Embryonic facial prominence (tissue), 1 donor: ENCODE measurements around the gene CRYGN.
A peak's percentile ranks its signal among the peaks of the same experiment; 100 is the strongest.

Experiments used
- DNase-seq: peaks from one replicate; pipeline ENCODE4 v3.0.0-alpha.2; 2016; ENCODE audit errors: extremely low spot score

Gene CRYGN

DNA sequence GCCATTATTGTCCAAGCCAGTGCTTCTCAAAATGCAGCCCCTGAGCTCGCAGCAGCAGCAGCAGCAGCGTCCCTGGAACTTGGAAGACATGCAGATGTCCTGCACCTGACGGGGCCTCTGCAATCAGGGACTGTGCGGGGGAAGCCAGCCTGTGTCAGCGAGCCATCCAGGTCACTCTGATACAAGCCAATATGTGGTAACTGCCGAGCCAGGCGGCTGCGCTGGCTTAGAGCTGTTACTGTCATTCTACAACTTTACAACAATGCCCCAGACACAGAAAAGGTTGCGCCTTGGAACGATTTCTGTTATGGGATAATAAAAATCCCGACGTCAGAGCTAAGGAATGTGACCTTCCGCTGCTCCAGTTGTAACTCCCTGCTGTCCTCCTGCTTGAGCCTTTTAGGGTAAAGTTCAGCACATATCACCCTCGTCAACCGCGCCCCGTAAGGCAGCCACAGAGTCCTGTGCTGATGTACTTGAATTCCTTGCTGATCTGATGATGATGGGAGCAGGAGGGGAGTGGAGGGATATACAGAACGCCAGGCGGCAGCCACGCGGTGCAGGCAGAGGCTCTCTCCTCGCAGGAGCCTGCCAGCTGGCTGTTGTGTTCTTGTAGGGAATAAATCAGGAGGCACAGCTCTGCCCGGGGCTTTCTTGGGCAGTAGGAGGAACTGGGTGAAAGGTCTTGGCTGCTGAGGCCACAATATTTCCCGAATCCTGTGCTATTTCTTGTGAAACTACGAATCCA is 20.0 kb upstream of the CRYGN start:
- DNase-seq: peak; percentile 60

DNA sequence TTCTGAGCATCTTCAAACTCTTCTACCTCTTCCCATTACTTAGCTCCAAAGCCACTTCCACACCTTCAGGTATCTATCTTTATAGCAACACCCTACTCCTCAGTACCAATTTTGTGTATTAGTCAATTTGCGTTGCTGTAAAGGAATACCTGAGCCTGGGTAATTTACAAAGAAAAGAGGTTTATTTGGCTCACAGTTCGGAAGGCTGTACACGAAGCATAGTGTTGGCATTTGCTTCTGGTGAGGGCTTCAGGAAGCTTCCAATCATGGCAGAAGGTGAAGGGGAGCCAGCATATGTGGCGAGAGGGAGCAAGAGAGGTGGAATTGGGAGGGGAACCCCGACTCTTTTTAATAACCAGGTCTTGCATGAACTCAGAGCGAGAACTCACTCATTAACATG is 17.6 kb upstream of the CRYGN start:
- DNase-seq: no peak

DNA sequence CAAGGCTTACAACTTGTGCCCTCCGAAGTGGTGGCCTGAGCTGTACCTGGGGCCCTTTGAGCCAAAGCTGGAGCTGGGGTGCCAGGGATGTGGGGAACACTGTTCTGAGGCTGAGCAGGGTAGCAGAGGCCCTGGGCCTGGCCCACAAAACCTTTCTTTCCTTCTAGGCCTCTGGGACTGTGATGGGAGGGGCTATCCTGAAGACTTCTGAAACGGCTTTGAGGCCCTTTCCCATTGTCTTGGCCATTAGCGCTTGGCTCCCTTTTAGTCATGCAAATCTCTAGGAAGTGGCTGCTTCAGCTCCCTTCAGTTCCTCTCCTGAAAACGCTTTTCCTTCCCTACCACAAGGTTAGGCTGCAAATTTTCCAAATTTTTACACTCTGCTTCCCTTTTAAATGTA is 16.8 kb upstream of the CRYGN start:
- no peak for DNase-seq

DNA sequence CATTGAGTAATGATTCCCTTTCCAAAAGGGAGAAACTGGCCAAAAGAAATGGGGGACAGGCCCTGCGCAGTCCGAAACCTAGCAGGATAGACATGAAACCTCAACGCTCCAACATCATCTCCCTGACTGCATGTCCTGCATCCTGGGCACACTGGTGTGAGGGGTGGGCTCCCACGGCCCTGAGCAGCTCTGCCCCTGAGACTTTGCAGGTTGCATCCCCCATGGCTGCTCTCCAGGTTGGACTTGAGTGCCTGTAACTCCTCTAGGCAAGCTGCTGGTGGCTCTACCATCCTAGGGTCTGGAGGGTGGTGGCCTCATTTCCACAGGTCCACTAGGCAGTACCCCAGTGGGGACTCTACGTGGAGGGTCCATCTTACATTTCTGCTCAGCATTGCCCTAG is 16.3 kb upstream of the CRYGN start:
- no peak for DNase-seq

DNA sequence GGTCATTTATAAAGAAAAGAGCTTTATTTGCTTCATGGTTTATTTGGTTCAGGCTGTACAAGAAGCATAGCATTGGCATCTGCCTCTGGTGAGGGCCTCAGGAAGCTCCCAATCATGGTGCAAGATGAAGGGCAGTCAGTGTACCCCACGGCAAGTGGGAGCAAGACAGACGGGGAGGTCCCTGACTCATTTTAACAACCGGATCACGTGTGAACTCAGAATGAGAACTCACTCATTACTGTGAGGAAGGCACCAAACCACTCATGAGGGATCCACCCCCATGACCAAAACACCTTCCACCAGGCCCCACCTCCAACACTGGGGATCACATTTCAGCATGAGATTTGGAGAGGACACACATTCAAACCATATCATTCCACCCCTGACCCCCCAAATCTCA is 15.7 kb upstream of the CRYGN start:
- DNase-seq: no peak

DNA sequence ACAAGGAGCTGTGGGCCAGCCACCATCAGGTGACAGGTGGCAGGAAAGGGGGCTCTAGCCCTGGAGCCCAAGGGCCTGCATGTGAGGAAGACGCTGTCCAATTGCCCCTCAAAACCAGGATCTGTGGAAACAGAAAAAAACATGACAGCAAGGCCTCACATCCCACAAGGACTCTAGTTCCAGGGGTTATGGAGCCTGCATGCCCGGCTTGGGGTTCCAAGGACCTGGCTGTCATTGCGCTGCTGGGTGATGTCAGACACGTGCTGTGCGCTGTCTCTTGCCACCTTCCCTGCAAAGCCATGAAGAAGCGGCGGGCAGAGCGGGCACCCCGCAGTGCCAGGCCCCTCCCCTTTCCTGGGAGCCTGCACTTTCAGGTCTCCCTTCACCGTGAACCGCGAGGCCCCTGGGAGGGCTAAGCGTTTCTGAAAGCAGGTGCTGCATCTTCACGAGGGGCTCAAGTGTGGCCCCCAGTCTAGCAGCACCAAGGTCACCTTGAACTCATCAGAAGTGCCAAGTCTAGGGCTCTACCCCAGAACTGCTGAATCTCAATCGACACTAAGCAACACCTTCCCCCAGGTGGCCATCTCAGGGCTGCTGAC is 15.1 kb upstream of the CRYGN start:
- DNase-seq: no peak

DNA sequence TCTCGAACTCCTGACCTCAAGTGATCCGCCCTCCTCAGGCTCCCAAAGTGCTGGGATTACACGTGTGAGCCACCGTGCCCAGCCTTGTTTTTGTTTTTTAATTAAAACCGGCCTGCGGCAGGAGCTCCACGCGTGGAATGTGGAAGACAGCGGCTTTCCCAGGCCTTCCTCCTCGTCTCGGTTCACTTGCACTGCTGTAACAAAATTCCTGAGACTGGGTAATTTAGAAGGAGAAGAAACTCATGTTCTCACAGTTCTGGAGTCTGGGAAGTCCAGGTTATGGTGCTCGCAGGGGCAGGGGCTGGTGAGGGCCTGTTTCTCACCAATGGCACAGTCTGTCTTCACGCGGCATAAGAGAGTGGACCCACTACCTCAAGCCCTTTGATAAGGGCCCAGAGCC is 14.4 kb upstream of the CRYGN start:
- DNase-seq: no peak

DNA sequence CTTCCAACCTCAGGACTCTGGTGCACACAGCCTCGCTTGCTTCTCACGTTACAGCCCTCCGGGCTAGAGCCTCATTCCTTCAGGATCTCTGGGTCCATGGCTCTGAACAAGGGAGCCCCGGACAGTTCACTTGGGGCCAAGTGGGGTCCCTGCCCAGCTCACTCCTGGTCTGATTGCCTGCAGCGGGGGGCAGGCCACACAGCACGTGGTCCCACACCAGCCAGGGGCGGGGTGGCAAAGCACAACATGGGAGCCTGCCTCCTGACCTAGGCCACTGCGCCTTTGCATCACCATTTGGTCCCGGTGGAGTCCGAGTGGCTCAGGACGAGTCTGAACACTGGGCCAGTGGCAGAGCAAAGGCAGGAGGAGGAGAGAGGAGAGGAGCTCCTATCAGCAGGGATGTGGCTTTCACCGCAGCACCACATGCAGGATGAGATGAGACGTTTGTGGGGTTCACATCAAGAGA is 13.4 kb upstream of the CRYGN start:
- DNase-seq: no peak

DNA sequence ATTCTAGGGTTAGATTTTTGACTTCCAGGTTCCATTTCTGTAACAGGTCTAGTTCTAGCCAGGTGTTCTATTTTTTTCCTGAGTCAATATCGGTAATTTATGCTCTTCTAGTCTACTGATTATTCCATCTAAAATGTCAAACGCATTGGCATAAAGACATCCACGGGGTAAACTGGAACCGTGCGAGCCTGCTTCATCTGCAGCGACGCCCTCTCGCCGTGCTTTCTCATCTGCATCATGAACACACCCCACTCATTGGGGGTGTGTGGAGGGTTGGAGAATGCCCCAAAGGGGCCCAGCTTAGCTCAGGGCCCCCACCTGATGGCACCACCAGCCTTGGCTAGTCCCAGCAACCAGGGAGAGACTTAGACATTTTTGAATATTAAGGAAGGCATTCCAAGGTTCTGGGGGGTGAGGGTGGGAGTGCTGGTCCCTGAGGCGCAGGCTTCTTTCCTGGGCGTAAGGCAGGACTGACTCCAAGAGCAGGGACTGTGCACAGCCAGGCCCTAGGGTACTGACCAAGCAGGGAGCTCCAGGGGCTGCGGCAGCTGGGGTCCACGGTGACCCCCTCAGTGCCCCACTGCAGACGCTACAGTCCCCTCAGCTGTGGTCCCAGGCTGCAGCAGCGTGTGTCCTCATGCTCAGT is 12.9 kb upstream of the CRYGN start:
- no peak for DNase-seq

DNA sequence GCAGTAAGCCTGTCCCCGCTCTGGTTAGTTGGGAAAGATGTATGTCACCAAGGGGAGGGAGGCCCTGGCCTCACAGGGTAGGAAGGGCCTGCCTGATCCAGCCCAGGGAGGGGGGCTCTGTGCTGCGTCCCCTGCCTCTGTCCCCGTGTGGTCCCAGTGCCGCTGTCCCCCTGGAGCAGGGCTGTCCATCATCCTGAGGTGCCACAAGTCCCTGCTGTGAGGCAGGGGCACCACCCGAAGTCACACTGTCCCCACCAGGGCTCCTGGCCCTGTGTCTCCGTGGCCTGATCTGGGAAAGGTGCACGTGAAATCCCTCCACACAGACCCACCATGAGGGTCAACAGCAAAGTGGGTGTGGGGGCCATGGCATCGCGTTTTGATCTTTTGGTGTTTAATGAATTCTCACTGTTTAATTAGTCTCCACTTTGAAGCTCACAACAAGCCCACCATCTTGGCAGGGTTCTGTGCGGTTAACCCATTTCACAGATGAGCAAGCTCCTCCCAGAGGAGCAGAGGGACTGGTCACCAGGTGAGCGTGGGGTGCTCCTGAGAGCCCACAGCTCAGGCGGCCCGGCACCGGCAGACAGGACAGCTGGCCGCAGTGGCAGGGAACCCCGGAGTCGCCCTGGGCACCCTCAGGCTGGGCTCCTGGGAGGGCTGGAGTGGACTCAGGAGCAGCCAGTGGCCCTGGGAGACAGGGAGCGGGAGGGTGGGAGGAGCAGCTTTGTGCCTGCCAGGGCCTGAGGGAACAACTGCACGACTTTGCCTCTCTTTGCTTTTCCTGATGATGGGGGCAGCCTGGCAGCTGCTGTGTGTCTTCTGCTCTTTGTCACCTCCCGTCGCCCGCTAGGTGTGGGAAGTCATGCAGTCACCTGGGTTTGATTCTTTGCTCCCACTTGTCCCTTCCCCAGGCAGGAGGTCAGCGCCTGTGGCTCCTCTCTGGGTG is 12.0 kb upstream of the CRYGN start:
- no peak for DNase-seq

DNA sequence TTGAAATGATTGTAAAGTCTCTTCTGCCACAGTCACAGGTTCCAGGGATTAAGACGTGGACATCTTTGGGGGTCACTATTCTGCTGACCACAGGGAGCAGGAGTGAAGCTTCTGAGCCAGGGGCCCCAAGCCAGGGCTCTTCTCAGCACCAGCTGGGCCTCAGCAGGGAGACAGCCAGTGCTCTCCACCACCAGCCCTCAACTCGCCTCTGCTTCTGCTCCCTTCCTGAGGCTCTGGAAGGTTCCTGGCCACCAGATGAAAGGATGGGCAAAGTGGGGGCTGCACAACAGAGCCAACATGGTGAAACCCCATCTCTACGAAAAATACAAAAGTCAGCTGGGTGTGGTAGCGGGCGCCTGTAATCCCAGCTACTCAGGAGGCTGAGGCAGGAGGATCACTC is 11.2 kb upstream of the CRYGN start:
- DNase-seq: no peak

DNA sequence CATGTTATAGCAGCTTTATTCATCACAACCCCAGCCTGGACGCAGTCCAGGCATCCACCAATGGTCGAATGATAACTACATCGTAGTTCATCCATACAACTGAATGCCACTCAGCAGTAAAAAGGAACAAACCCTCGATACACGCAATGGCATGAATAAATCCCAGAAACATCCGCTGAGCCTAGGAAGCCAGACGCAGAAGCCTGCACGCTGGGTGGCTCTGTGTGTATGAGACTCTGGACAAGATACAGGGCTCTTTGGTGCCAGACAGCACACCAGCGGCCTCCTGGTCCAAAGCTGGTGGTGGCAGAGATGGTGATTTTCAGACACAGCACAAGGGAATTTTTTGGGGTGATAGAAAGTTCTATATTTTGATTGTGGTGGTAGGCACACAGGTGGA is 10.0 kb upstream of the CRYGN start:
- no peak for DNase-seq

DNA sequence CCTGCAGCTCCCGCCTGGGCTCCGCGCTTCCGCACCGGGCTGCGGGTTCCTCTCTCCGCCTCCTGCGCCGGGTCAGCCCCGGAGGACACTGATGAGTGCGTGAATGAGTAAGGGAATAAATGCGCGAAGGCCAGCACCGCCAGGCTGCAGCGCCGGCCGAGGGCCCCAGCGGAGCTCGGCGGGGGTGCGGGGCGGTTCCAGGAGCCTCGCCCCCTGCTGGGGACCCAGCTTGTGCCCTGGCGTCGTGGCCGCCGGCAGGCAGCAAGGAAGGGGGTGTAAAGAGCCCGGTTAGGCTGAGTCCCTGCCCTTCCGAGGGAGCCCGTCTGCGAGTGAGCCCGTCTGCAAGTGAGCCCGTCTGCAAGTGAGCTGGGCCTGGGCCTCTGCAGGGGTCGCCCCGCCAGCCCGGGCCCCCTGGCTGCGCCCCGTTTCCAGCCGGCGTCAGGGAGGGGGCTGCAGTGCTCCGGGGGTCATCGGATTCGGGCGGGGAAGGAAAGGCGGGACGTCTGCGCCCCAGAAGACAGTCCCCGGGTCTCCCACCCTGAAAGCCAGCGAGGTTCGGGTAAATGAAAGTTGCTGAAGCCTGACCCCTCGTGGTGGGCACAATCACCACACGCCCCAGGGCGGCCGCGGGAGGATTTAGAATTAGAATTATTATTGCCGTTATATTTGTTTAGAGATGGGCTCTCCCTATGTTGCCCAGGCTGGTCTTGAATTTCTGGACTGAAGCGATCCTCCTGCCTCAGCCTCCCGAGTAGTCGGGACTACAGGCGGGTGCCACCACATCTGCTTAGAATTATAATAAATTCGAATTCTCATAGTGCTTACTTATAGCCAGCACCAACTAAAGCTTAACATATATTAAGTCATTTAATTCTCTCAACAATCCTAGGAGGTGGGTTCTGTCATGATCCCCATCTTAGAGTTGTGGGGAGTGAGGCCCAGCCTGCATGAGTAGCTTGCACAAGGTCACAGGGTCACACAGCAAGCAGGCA is 8.6 kb upstream of the CRYGN start:
- no peak for DNase-seq

DNA sequence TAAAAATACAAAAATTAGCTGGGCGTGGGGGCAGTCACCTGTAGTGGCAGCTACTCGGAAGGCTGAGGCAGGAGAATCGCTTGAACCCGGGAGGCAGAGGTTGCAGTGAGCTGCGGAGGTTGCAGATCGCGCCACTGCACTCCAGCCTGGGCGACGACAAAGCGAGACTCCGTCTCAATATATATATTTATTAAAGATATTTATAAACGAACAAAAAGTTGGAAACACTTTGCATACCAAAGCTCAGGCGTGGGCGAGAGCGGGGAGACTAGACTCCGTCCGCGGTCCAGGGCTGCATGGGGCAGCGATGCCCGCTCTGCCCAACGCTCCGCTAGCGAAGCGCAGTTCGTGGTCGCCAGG is 7.9 kb upstream of the CRYGN start:
- DNase-seq: no peak

DNA sequence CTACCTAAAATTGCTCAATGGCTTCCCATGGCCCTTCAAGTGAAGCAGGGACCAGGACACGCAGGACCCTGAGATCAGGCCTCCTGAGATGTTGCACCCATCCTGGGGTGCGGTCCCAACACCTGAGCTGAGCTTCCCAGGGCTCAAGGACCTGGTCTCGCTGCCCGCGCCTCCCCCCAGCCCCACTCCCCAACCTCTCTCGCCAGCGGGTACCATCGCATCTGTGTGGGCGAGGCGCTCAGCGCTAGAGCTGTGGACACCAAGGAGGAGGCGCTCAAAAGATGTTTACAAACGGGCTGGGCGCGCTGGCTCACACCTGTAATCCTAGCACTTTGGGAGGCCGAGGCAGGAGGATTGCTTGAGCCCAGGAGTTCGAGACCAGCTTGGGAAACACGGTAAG is 7.4 kb upstream of the CRYGN start:
- no peak for DNase-seq

DNA sequence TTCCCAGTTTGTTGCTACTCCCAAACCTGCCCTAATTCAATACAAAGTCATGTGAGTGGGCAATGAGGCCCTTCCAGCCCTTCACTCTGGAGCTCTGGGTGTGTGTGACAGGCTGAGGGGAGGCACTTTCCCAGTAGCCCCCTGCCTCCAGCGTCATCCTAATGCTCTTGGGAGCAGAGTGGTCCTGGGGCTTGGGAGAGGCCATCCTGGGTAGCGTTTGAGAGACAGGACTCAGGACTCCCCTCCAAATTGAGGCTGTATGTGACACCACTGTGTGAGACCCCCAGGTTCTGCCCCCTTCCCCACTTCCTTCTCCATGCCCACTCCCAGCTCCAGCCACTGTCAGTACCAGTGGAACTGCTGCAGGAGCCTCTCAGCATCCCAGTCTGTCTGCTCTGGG is 6.5 kb upstream of the CRYGN start:
- DNase-seq: no peak

DNA sequence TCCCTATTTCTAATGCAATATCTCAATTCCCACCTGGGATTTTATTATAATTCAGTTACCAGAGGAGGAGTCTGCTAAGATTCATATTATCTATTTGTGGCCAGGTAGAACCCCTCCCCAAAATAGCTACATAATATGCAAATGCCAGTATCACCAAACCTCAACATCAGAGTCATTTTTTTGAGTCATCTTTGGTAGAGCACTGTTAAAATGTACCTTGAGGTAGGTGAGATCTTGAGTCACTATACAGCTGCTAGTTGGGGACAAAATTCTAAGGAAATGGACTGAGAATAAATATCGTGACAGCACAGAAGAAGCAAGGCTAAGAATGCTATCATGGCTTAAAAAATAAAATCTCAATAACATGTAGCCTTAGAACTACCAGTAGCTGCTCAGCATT is 4.7 kb upstream of the CRYGN start:
- DNase-seq: no peak

DNA sequence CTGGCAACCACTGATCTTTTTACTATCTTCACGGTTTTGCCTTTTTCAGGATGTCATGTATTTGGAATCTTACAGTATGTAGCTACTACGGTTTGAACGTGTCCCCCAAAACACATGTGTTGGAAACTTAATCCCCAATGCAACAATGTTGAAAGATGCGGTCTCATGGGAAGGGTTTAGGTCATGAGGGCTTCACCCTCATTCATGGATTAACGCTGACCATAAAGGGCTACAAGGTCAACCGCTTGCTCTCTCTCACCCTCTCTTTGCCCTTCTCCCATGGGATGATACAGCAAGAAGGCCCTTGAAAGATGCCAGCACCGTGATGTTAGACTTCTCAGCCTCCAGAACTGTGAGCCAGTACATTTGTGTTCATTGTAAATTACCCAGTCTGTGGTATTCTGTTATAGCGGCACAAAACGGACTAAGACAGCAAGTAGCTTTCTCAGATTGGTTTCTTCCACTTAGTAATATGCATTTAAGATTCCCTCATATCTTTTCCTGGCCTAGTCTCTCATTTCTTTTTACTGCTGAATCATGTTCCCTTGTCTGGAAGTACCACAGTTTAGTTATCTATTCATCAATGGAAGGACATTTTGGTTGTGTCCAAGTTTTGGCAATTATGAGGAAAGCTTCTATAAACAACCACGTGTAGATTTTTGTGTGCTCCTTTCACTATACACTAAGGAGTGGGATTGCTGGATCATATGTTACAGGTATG is 3.0 kb upstream of the CRYGN start:
- no peak for DNase-seq

DNA sequence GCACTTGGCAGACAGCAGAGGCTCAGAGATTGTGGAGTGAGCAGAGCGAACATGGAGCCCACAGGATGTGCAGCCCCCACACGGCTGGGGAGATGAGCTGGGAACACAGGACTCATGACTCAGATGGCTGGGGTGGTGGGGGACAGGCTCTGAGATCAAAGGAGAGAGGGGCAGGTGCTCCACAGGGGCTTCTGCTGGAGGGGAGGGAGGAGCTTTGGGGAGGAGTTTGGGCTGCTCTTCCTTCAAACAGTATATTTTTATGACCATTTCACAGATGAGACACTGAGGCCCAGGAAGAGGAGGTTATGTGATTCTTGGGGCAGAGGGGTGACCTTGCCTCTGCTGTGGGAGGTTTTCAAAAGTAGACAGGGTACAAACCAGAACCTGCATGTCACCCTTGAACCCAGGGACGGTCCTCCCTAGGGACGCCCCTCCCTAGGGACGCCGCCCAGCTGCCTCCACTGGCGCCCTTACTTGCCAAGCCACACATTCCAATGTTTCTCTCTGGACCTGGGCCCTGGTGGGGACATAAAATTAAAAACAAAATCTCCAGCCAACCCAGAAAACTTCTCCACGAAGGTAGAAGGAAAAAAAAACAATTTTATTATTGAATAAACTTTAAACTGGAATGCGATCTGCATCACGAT is 981 bp upstream of the CRYGN start:
- no peak for DNase-seq
